Measurements from ENCODE around the gene SEC11C. TPM values are rescaled to one million over a fixed set of nuclear protein-coding genes. Genes with fewer than 3 reads are reported as not detected.
A peak's percentile ranks its signal among the peaks of the same experiment; 100 is the strongest.
"Not testable (repeated sequence)": the region's sequence is repeated elsewhere in the genome, so short reads cannot be mapped to it uniquely, and the experiment has no call there.

Gene SEC11C
- total RNA-seq, 1 donor from 2014 or later, result 5.2 TPM

GRCh38 chr18:59124370-59124704 lies 15.3 kb upstream of the SEC11C start:
- H3K9me3 ChIP-seq (ENCODE audit: control insufficient read depth in 3 of 3, low read length in 3 of 3), result no peaks in the 10 kb centered on the region
- H3K27ac ChIP-seq (ENCODE audit: low read depth, low read length), result no peak overlapping the region
- peaks cover 12 to 14% (median 12%) of the 10 kb centered on the region in 3 donors for H3K27me3 ChIP-seq (ENCODE audit: control insufficient read depth in 3 of 3, insufficient read depth in 3 of 3, low read length in 3 of 3)
- no peaks in the 10 kb centered on the region for H3K4me1 ChIP-seq (ENCODE audit: control insufficient read depth in 3 of 3, insufficient read depth in 3 of 3, low read length in 3 of 3)
- H3K4me3 ChIP-seq (ENCODE audit: low read length in 3 of 3), result no peak overlapping the region
- no peak overlapping the region for H3K9ac ChIP-seq (ENCODE audit: low read depth in 1 of 3, low read length in 3 of 3)
- no peaks in the 10 kb centered on the region for H3K36me3 ChIP-seq (ENCODE audit: control insufficient read depth in 3 of 3, insufficient read depth in 3 of 3, low read length in 3 of 3)

GRCh38 chr18:59127047-59127446 lies 12.6 kb upstream of the SEC11C start:
- Histone ChIP-seq H3K36me3 (ENCODE audit: control insufficient read depth in 3 of 3, insufficient read depth in 3 of 3, low read length in 3 of 3) (no peaks in the 10 kb centered on the region), H3K4me3 (ENCODE audit: low read length in 3 of 3) (no peak overlapping the region), H3K27me3 (ENCODE audit: control insufficient read depth in 3 of 3, insufficient read depth in 3 of 3, low read length in 3 of 3) (peaks cover 12 to 20% (median 14%) of the 10 kb centered on the region in 3 donors), H3K27ac (ENCODE audit: low read depth, low read length) (no peak overlapping the region), H3K9me3 (ENCODE audit: control insufficient read depth in 3 of 3, low read length in 3 of 3) (no peaks in the 10 kb centered on the region), H3K9ac (ENCODE audit: low read depth in 1 of 3, low read length in 3 of 3) (no peak overlapping the region), H3K4me1 (ENCODE audit: control insufficient read depth in 3 of 3, insufficient read depth in 3 of 3, low read length in 3 of 3) (no peaks in the 10 kb centered on the region)

GRCh38 chr18:59129951-59130703 lies 9.6 kb upstream of the SEC11C start:
- H3K4me1 ChIP-seq (ENCODE audit: control insufficient read depth in 3 of 3, insufficient read depth in 3 of 3, low read length in 3 of 3), result no peaks in the 10 kb centered on the region
- no peak overlapping the region for H3K27ac ChIP-seq (ENCODE audit: low read depth, low read length)
- no peak overlapping the region for H3K4me3 ChIP-seq (ENCODE audit: low read length in 3 of 3)
- H3K9me3 ChIP-seq (ENCODE audit: control insufficient read depth in 3 of 3, low read length in 3 of 3), result no peaks in the 10 kb centered on the region
- no peaks in the 10 kb centered on the region for H3K36me3 ChIP-seq (ENCODE audit: control insufficient read depth in 3 of 3, insufficient read depth in 3 of 3, low read length in 3 of 3)
- no peak overlapping the region for H3K9ac ChIP-seq (ENCODE audit: low read depth in 1 of 3, low read length in 3 of 3)
- H3K27me3 ChIP-seq (ENCODE audit: control insufficient read depth in 3 of 3, insufficient read depth in 3 of 3, low read length in 3 of 3), result peaks cover 19 to 39% (median 28%) of the 10 kb centered on the region in 3 donors

- no peak overlapping the region for H3K4me3 ChIP-seq (ENCODE audit: low read length in 3 of 3)
- H3K4me1 ChIP-seq (ENCODE audit: control insufficient read depth in 3 of 3, insufficient read depth in 3 of 3, low read length in 3 of 3), result no peaks in the 10 kb centered on the region
- no peak overlapping the region for H3K9ac ChIP-seq (ENCODE audit: low read depth in 1 of 3, low read length in 3 of 3)
- no peaks in the 10 kb centered on the region for H3K36me3 ChIP-seq (ENCODE audit: control insufficient read depth in 3 of 3, insufficient read depth in 3 of 3, low read length in 3 of 3)
- H3K27ac ChIP-seq (ENCODE audit: low read depth, low read length), result no peak overlapping the region
- no peaks in the 10 kb centered on the region for H3K9me3 ChIP-seq (ENCODE audit: control insufficient read depth in 3 of 3, low read length in 3 of 3)
- peaks cover 12 to 33% (median 26%) of the 10 kb centered on the region in 3 donors for H3K27me3 ChIP-seq (ENCODE audit: control insufficient read depth in 3 of 3, insufficient read depth in 3 of 3, low read length in 3 of 3)
Observed at GRCh38 chr18:59132810-59133465, 6.7 kb upstream of the SEC11C start.

- Histone ChIP-seq H3K4me1 (ENCODE audit: control insufficient read depth in 3 of 3, insufficient read depth in 3 of 3, low read length in 3 of 3) (peaks cover 8 to 11% (median 10%) of the 10 kb centered on the region in 3 donors), H3K36me3 (ENCODE audit: control insufficient read depth in 3 of 3, insufficient read depth in 3 of 3, low read length in 3 of 3) (no peaks in the 10 kb centered on the region), H3K9ac (ENCODE audit: low read depth in 1 of 3, low read length in 3 of 3) (peak overlapping the region; percentile 69 to 86 (median 73)), H3K27ac (ENCODE audit: low read depth, low read length) (peak overlapping the region; percentile 79), H3K4me3 (ENCODE audit: low read length in 3 of 3) (peak overlapping the region; percentile 83 to 90 (median 89)), H3K9me3 (ENCODE audit: control insufficient read depth in 3 of 3, low read length in 3 of 3) (no peaks in the 10 kb centered on the region), H3K27me3 (ENCODE audit: control insufficient read depth in 3 of 3, insufficient read depth in 3 of 3, low read length in 3 of 3) (peaks cover 0 to 9% (median 9%) of the 10 kb centered on the region in 3 donors)
Observed at GRCh38 chr18:59139291-59139614, 431 bp upstream of the SEC11C start.

- Histone ChIP-seq H3K9me3 (ENCODE audit: control insufficient read depth in 3 of 3, low read length in 3 of 3) (no peaks in the 10 kb centered on the region), H3K27me3 (ENCODE audit: control insufficient read depth in 3 of 3, insufficient read depth in 3 of 3, low read length in 3 of 3) (peaks cover 0 to 3% (median 0%) of the 10 kb centered on the region in 3 donors), H3K4me3 (ENCODE audit: low read length in 3 of 3) (peak overlapping the region; percentile 83 to 90 (median 89)), H3K9ac (ENCODE audit: low read depth in 1 of 3, low read length in 3 of 3) (peak overlapping the region; percentile 69 to 86 (median 73)), H3K27ac (ENCODE audit: low read depth, low read length) (peak overlapping the region; percentile 79), H3K4me1 (ENCODE audit: control insufficient read depth in 3 of 3, insufficient read depth in 3 of 3, low read length in 3 of 3) (peaks cover 8 to 11% (median 10%) of the 10 kb centered on the region in 3 donors), H3K36me3 (ENCODE audit: control insufficient read depth in 3 of 3, insufficient read depth in 3 of 3, low read length in 3 of 3) (no peaks in the 10 kb centered on the region)
Observed at GRCh38 chr18:59140302-59140885, 710 bp downstream of the SEC11C start.

- no peaks in the 10 kb centered on the region for H3K36me3 ChIP-seq (ENCODE audit: control insufficient read depth in 3 of 3, insufficient read depth in 3 of 3, low read length in 3 of 3)
- H3K9me3 ChIP-seq (ENCODE audit: control insufficient read depth in 3 of 3, low read length in 3 of 3), result no peaks in the 10 kb centered on the region
- no peaks in the 10 kb centered on the region for H3K27me3 ChIP-seq (ENCODE audit: control insufficient read depth in 3 of 3, insufficient read depth in 3 of 3, low read length in 3 of 3)
- H3K27ac ChIP-seq (ENCODE audit: low read depth, low read length), result no peak overlapping the region
- no peak overlapping the region for H3K4me3 ChIP-seq (ENCODE audit: low read length in 3 of 3)
- peaks cover 8 to 11% (median 10%) of the 10 kb centered on the region in 3 donors for H3K4me1 ChIP-seq (ENCODE audit: control insufficient read depth in 3 of 3, insufficient read depth in 3 of 3, low read length in 3 of 3)
- no peak overlapping the region for H3K9ac ChIP-seq (ENCODE audit: low read depth in 1 of 3, low read length in 3 of 3)
Observed at GRCh38 chr18:59141294-59142068, 1.8 kb downstream of the SEC11C start.

- no peaks in the 10 kb centered on the region for H3K36me3 ChIP-seq (ENCODE audit: control insufficient read depth in 3 of 3, insufficient read depth in 3 of 3, low read length in 3 of 3)
- H3K9me3 ChIP-seq (ENCODE audit: control insufficient read depth in 3 of 3, low read length in 3 of 3), result no peaks in the 10 kb centered on the region
- no peak overlapping the region for H3K27ac ChIP-seq (ENCODE audit: low read depth, low read length)
Observed at GRCh38 chr18:59142274-59142673, 2.6 kb downstream of the SEC11C start.

GRCh38 chr18:59142800-59143416 lies 3.2 kb downstream of the SEC11C start:
- not testable (repeated sequence) for H3K27ac ChIP-seq (ENCODE audit: low read depth, low read length); H3K9me3 ChIP-seq (ENCODE audit: control insufficient read depth in 3 of 3, low read length in 3 of 3); H3K9ac ChIP-seq (ENCODE audit: low read depth in 1 of 3, low read length in 3 of 3); H3K4me3 ChIP-seq (ENCODE audit: low read length in 3 of 3); H3K27me3 ChIP-seq (ENCODE audit: control insufficient read depth in 3 of 3, insufficient read depth in 3 of 3, low read length in 3 of 3); H3K36me3 ChIP-seq (ENCODE audit: control insufficient read depth in 3 of 3, insufficient read depth in 3 of 3, low read length in 3 of 3)
- peaks cover 8 to 13% (median 11%) of the 10 kb centered on the region in 3 donors for H3K4me1 ChIP-seq (ENCODE audit: control insufficient read depth in 3 of 3, insufficient read depth in 3 of 3, low read length in 3 of 3)

More at GRCh38 chr18:59142274-59142673, 2.6 kb downstream of the SEC11C start:
- H3K27me3 ChIP-seq (ENCODE audit: control insufficient read depth in 3 of 3, insufficient read depth in 3 of 3, low read length in 3 of 3), result no peaks in the 10 kb centered on the region
- H3K4me1 ChIP-seq (ENCODE audit: control insufficient read depth in 3 of 3, insufficient read depth in 3 of 3, low read length in 3 of 3), result peaks cover 8 to 13% (median 11%) of the 10 kb centered on the region in 3 donors
- no peak overlapping the region for H3K9ac ChIP-seq (ENCODE audit: low read depth in 1 of 3, low read length in 3 of 3)
- H3K4me3 ChIP-seq (ENCODE audit: low read length in 3 of 3), result no peak overlapping the region

All from skeletal muscle tissue (tissue), 4 donors.